Measurements from ENCODE around the gene SLC25A45. TPM values are rescaled to one million over a fixed set of nuclear protein-coding genes. Genes with fewer than 3 reads are reported as not detected.
A peak's percentile ranks its signal among the peaks of the same experiment; 100 is the strongest.

SLC25A45 gene
- total and polyA plus RNA-seq, 2 donors (not counting 1 experiment from before 2014, with no cell fraction given) = 0.52 to 1.5 TPM

- TF ChIP-seq, protein P1, sequence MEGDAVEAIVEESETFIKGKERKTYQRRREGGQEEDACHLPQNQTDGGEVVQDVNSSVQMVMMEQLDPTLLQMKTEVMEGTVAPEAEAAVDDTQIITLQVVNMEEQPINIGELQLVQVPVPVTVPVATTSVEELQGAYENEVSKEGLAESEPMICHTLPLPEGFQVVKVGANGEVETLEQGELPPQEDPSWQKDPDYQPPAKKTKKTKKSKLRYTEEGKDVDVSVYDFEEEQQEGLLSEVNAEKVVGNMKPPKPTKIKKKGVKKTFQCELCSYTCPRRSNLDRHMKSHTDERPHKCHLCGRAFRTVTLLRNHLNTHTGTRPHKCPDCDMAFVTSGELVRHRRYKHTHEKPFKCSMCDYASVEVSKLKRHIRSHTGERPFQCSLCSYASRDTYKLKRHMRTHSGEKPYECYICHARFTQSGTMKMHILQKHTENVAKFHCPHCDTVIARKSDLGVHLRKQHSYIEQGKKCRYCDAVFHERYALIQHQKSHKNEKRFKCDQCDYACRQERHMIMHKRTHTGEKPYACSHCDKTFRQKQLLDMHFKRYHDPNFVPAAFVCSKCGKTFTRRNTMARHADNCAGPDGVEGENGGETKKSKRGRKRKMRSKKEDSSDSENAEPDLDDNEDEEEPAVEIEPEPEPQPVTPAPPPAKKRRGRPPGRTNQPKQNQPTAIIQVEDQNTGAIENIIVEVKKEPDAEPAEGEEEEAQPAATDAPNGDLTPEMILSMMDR (conservative IDR thresholded peaks at IDR 0.05 in 1 of 2, IDR thresholded peaks at IDR 0.05 in 1 of 2; ENCODE audit: low read depth in 1 of 2, low read length in 2 of 2) = no peak
- no peak for TF ChIP-seq EZH2 (IDR thresholded peaks at IDR 0.05; ENCODE audit: low read length, missing control alignments)
- H3K27ac ChIP-seq (ENCODE audit: insufficient read depth, low read length) = no peak overlapping the region
- peaks cover 8% of the 10 kb centered on the region for H3K4me1 ChIP-seq (ENCODE audit: control insufficient read depth, extremely low read depth, insufficient read depth, low read length)
- no peak overlapping the region for H2AFZ ChIP-seq (ENCODE audit: low read length)
- no peak overlapping the region for H3K9ac ChIP-seq (ENCODE audit: insufficient read depth, low read length)
- H3K4me3 ChIP-seq (replicated peaks in 1 of 4; ENCODE audit: control extremely low read depth in 1 of 4, insufficient read depth in 1 of 4, low read depth in 3 of 4, low read length in 4 of 4) = peak overlapping the region in 1 of 4 experiments; percentile 58
- no peaks in the 10 kb centered on the region for H3K79me2 ChIP-seq (ENCODE audit: control insufficient read depth, insufficient read depth, low read length)
- no peak for DNase-seq (ENCODE audit: low read depth in 2 of 2)
- peak overlapping the region; percentile 74 for H3K4me2 ChIP-seq (ENCODE audit: extremely low read depth, insufficient read depth, low read length)
- peaks cover 9% of the 10 kb centered on the region for H3K27me3 ChIP-seq (ENCODE audit: control insufficient read depth, insufficient read depth, low read length)
- H3K9me3 ChIP-seq (ENCODE audit: control insufficient read depth, insufficient read depth, low read depth, low read length) = no peaks in the 10 kb centered on the region
- no peaks in the 10 kb centered on the region for H4K20me1 ChIP-seq (ENCODE audit: control insufficient read depth, extremely low read depth, insufficient read depth, low read length)
- peaks cover 10% of the 10 kb centered on the region for H3K36me3 ChIP-seq (ENCODE audit: control insufficient read depth, insufficient read depth, low read length)
Observed at GRCh38 chr11:65353376-65353775, 29.1 kb downstream of the SLC25A45 start.

DNA sequence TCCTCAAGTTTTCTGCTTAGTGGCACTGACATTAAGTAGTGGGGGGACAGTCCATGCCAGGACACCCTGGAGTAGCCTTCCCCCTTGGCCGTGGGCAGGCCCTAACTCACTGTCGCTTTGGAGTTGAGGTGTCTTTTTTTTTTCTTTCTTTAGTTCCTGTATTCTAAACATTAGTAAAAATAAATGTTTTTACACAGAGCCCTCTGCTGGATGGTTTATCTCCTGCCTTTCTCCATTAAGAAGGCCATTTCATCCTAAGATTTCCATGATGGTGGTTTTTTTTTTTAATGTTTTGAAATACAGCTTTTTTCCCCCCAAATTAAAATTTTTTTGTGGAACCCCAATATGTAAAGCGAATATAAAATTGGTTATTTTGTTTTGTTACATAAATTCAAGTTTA, 29.7 kb downstream of the SLC25A45 start:
- Histone ChIP-seq H3K36me3 (ENCODE audit: control insufficient read depth, insufficient read depth, low read length) (peaks cover 11% of the 10 kb centered on the region), H3K4me2 (ENCODE audit: extremely low read depth, insufficient read depth, low read length) (no peak overlapping the region)

DNA sequence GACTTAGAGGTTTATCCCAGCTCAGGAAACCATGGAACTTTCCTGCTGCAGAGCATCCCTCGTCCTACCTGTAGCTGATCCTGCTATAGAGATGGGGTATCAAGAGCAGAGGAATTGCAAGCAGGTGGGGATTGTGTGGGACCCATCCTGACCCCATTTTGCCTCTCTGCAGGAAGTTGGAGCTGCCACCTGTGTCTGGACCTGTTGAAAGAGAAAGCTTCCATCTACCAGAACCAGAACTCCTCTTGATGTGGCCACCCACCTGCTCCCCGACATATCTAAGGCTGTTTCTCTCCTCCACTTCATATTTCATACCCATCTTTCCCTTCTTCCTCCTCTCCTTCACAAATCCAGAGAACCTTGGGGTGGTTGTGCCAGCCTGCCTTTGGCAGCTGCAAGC, 30.9 kb downstream of the SLC25A45 start:
- Histone ChIP-seq H3K27ac (ENCODE audit: insufficient read depth, low read length) (no peak overlapping the region), H3K4me2 (ENCODE audit: extremely low read depth, insufficient read depth, low read length) (no peak overlapping the region), H4K20me1 (ENCODE audit: control insufficient read depth, extremely low read depth, insufficient read depth, low read length) (no peaks in the 10 kb centered on the region), H3K79me2 (ENCODE audit: control insufficient read depth, insufficient read depth, low read length) (no peaks in the 10 kb centered on the region), H2AFZ (ENCODE audit: low read length) (no peak overlapping the region), H3K4me1 (ENCODE audit: control insufficient read depth, extremely low read depth, insufficient read depth, low read length) (peaks cover 8% of the 10 kb centered on the region), H3K9me3 (ENCODE audit: control insufficient read depth, insufficient read depth, low read depth, low read length) (no peaks in the 10 kb centered on the region), H3K9ac (ENCODE audit: insufficient read depth, low read length) (no peak overlapping the region), H3K4me3 (replicated peaks in 1 of 4; ENCODE audit: control extremely low read depth in 1 of 4, insufficient read depth in 1 of 4, low read depth in 3 of 4, low read length in 4 of 4) (no peak overlapping the region), H3K36me3 (ENCODE audit: control insufficient read depth, insufficient read depth, low read length) (peaks cover 12% of the 10 kb centered on the region), H3K27me3 (ENCODE audit: control insufficient read depth, insufficient read depth, low read length) (no peaks in the 10 kb centered on the region)
- no peak for TF ChIP-seq EZH2 (IDR thresholded peaks at IDR 0.05; ENCODE audit: low read length, missing control alignments)
- TF ChIP-seq, protein P1 (conservative IDR thresholded peaks at IDR 0.05 in 1 of 2, IDR thresholded peaks at IDR 0.05 in 1 of 2; ENCODE audit: low read depth in 1 of 2, low read length in 2 of 2) = no peak
- DNase-seq (ENCODE audit: low read depth in 2 of 2) = no peak

More for the DNA sequence above, 29.7 kb downstream of the SLC25A45 start:
- Histone ChIP-seq H3K27me3 (ENCODE audit: control insufficient read depth, insufficient read depth, low read length) (peaks cover 6% of the 10 kb centered on the region), H3K27ac (ENCODE audit: insufficient read depth, low read length) (no peak overlapping the region), H3K4me1 (ENCODE audit: control insufficient read depth, extremely low read depth, insufficient read depth, low read length) (peaks cover 8% of the 10 kb centered on the region), H3K4me3 (replicated peaks in 1 of 4; ENCODE audit: control extremely low read depth in 1 of 4, insufficient read depth in 1 of 4, low read depth in 3 of 4, low read length in 4 of 4) (no peak overlapping the region), H3K9me3 (ENCODE audit: control insufficient read depth, insufficient read depth, low read depth, low read length) (no peaks in the 10 kb centered on the region), H2AFZ (ENCODE audit: low read length) (no peak overlapping the region), H3K79me2 (ENCODE audit: control insufficient read depth, insufficient read depth, low read length) (no peaks in the 10 kb centered on the region), H3K9ac (ENCODE audit: insufficient read depth, low read length) (no peak overlapping the region), H4K20me1 (ENCODE audit: control insufficient read depth, extremely low read depth, insufficient read depth, low read length) (no peaks in the 10 kb centered on the region)
- TF ChIP-seq EZH2 (IDR thresholded peaks at IDR 0.05; ENCODE audit: low read length, missing control alignments) = no peak
- TF ChIP-seq, protein P1 (conservative IDR thresholded peaks at IDR 0.05 in 1 of 2, IDR thresholded peaks at IDR 0.05 in 1 of 2; ENCODE audit: low read depth in 1 of 2, low read length in 2 of 2) = peak; percentile 29 to 47
- DNase-seq (ENCODE audit: low read depth in 2 of 2) = peak in 1 of 2 donors; percentile 44
